GM19372 (cell line): ENCODE data around the gene KIF6.

ENCODE experiments used
- ATAC-seq: cut with Tn5 transposase; IDR thresholded peaks from one replicate; pipeline ENCODE4 v1.9.1; 2021; ENCODE audit warnings: mild to moderate bottlenecking, low read depth, moderate library complexity; ENCODE audit not compliant: unreplicated experiment

Gene KIF6

DNA sequence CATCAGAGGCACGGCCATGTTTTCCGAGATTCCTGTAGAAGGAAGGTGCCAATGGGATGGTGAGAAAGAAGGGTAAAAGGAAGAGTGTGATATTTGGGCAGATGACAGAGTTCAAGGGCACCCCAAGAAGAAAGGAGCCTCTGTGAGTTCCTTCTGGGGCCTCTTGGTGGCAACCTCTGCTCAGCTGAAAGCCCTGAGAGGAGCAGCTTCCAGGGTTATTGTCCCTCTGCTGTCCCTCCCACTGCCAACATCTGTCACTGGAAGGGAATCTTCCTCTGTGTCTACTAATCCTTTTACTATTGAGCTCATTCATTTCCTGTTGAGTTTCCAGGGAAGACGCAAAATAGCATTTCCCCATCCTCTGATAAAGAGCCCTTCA lies 362.7 kb downstream of the KIF6 start:
- ATAC-seq, result no peak

DNA sequence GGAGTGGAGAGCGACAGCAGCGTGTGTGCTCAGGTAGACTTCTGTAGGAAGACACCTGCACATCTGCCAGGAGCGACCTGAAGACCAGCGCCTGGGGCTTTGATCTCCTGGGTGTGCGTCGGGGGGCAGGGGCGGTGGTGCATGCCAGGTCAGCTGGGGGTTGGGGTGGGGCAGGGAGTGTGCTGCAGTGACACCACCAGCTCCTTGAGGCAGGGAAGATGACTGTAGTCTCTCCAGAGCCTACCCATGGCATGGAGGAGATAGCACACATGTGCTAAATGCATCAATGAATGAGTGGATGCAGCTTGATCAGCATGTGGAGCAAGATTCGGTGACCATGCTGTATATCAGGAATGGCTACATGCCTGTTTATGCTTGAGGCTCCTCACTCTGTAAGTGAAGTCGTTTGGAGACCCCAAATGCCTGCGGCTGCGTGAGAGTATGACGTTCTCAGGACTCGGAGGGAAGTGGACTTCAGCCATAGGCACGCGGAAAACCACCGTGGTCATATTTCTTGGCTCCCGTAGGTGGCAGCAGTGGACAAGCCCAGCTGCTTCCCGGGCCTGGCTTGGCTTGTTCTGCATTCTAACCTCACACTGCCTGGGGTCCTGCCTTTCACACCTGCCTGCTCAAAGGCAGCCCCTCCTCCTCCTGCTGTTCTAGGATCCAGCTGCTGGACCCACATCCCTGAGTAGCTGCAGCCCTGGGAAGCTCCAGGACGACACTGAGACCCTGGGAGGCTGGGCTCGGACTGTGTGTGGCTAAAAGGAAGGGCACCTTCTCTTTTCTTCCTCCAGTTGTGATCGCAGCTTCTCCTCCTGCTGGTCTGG lies 363.3 kb downstream of the KIF6 start:
- peak; percentile 71 for ATAC-seq

DNA sequence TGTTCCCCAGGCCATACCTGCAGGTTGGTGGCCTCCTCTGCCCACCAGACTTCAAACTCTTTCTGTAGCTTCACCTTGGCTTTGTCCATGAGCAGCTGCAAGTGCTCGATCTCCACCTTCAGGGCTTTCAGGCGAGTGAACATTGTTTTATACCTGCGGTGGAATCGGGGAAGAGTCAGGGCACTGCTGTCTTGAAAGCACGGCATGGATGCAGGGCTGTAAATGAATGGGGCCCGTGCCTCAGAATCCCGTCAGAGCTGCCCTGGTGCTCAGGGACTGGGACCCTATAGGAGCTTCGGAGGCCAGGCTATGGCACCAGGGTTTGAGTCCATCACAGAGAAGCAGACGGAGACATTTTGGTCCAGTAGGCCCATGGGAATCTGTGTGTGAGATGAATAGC lies 364.8 kb downstream of the KIF6 start:
- ATAC-seq, result no peak

DNA sequence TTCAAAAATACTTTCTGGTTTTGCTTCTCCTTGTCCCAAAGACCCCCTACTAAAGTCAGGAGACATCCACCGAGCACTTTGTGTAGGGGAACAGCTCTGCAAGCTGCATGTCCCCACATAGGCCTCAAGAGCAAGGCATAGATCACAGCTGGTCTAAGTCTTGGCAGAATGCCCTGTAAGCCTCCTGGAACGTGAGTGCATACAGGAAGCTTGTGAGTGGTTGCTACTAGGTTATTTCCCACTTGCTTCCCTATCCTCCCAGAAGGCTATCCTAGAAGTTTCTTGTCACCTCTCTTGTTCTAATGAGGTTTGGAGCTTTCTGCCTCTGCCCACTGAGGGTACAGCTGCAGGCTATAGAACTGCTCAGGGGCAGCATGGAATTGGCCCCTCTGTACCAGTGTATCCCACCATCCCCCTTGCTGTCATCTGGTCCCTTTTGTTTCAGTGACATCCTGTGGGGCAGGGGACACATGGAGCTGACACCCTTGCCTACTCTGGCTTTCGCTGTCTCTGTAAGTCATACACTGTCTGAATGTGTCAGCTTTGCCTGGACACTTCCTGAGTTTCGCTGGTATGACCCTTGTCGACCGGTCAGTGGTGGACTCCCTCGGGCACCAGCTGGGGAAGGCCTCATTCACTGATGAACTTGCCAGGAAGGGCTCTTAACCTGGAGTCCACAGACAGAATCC lies 367.1 kb downstream of the KIF6 start:
- no peak for ATAC-seq

DNA sequence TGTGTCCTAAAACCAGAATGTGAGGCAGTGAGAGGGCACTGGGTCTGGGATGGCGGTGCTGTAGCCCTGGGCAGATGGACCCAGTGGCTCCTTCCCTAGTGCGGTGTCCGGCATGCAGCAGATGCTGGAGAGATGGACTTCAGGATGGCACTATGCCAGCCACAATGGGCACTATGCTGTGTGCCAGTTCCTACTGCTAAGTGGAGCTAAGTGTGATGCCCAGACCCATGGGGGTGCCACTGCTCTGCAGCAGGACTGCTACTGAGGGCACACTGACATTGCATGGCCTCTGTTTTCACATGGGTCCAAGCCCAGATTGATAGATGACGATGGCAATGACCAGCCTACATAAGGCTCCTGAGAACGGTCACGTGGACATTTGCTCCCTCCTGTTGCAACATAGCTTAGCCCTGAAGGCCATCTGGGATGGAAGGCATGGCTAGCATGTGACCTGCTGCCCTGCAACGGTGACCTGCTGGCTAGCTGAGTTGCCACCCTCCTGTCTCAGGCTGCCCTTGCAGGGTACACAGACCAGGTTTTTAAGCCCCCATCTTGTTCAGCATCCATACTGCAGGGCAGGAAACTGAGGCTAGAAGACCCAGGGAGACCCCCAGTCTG lies 371.4 kb downstream of the KIF6 start:
- no peak for ATAC-seq

DNA sequence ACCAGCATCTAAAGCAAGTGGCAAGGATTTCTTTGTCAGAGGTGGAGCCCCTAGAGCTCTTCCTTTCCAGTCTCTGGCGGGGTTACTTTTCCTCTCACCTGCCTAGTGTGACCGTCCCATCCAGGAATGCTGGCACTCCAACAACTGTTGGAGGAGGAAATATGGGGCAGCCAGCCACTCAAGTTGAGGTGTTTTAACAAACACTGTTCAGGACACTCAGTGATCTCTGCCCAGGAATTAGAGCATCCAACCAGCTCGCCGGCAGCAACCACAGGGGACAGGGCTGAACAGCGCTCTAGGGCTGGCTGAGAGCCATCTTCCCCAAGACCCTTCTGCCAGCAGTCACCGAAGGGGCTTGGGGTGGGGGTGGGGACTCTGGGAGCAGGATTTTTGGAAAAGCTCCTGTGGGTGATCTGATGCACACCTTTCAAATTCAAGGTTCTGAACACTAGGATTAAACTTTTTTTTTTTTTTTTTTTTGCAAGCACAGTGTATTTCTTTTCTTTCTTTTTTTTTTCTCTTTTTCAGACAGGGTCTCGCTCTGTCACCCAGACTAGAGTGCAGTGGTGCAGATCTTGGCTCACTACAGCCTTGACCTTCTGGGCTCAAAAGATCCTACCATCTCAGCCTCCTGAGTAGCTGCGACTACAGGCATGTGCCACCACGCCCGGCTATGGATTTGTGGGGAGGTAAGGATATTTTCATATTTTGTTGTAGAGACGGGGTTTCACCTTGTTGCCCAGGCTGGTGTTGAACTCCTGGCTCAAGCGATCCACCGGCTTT lies 374.3 kb downstream of the KIF6 start:
- no peak for ATAC-seq

DNA sequence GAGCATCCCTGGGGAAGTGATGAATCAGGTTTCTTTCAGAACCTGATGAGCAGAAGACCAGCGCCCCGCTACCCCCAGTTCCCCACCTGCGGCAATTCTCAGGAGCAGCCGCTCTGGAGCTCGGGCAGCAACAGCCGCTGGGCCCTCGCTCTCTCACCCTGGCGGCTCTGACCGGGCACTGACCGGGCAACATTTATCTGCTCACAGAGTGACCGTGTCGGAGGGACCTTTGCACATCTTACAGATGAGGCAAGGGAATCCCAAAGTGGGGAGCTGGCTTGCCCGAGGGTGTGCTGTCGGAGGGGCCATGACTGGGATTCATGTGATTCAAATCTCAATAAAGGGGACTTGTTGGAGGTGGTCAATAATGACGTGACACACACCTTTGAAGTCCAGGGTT lies 376.5 kb downstream of the KIF6 start:
- ATAC-seq, result no peak

DNA sequence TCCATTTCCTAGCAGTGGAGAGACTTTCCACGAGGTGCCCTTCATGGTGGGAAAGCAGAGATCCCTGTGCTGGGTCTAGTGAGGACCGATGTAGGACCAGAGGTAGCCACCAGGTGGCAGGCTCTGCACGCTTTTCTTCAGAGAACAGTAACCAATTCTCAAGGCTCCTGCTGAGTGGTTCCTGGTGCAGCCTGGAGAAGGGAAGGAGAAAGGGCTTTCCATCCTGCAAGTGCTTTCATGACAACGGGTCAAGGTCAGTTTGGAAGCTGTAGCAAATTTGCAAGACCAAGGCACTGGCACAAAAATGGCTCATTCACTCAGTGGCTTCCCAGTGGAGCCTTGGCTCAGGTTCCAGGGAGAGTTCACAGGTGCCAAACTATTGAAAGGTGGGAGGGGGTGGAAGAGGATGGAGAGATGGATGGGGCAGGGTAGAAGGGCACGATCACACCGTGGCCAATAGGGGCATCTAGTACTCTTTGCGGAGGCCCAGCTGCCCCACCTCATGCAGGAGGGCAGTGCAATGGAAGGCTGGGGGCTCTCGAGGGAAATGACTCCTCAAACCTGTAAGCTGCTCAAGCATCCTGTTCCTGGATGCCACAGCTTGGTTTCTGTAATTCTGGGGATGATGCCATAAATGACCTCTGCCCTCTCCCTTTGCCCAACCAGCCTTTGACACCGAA lies 377.2 kb downstream of the KIF6 start:
- ATAC-seq, result no peak

DNA sequence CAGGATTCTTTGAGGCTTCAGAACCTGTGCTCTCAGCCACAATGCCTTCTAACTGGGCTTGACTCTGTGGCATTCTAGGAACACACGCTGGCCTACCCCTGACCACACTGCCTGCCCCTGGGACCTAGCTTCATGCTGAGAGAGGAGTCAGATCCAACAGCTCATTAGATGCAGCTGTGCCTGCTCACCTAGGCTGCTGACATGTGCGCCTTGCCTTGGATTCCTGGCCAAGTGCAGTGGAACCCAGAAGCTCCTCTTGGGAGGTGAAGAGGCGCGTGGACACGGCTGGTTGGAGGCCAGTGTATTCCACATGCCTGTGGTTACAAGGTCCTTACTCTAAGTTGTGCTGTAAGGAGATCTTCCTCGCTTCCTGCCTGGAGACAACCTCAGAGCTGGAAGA lies 378.0 kb downstream of the KIF6 start:
- ATAC-seq, result no peak

DNA sequence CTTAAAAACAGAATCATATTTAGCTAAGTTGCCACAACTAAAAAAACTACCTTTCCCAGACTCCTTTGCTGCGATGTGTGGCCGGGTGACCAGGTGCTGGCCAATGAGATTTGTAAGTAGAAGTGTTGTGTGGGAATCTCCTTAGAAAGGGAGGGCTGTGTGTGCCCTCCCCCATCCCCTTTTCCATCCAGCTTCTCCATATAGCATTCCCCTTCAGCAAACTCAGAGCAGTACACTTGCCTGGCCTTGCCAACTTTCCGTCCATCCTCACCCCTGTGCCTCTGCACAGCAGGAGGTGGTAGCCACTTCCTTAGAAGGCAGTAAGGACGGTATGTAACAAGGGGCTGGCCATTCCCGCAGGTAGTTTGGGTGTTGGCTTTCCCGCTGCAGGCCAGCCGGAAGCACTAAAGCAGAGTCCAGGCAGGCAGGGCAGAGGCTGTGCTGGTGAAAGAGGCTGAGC lies 380.4 kb downstream of the KIF6 start:
- no peak for ATAC-seq

DNA sequence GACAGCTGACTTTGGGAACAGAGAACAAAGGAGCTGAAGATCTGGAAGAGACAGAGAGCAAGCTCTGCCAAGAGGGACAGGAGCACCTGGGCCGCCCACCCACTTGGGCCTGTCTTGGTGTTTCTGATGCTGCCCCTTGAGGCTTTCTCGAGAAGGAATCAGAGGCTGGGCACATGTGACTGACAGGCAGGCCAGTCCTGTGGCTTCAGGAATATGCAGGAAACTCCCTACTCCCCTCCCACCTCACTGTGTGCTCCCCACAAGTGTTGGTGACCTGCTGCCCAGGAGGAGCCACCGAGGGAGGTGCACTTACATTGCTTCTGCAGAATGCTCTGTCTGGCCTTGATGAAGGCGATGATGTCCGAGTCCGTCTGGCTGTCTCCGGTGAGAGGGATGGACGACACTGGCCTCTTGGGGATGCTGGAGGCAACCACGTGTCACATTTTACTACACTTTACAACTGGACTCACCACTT lies 381.8 kb downstream of the KIF6 start:
- no peak for ATAC-seq

DNA sequence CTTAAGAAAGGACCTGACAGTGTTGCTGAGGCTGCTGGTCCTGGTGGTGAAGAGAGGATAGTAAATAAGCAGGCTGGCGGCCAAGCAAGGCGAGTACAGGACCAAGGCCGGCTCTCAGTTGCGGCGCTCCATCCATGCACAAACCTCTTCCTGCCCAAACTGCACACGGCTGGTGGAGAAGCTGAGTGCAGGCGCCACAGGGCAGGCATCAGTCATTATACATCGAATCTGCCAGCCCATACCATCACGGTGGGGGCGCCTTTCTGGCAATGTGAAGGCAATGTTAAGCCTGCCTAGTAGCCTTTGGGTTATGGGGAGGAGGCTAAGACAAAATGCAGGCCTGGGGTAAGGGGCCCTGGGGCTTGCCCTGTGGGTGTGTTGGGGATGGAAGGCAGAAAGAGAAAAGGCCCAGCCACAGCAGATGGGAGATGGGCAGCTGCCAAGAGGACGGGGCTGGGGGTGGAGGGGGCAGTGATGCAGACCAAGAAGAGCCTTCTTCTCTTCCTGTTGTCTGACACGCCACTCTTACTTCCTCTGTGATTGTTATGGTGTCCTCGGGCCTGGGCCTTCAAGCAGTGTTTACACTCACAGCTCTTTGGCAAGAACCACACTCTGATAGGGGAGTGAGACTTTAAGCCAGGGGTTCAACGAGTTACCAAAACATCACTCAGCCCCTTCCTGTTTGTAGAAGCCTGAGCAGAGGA lies 382.4 kb downstream of the KIF6 start:
- no peak for ATAC-seq

DNA sequence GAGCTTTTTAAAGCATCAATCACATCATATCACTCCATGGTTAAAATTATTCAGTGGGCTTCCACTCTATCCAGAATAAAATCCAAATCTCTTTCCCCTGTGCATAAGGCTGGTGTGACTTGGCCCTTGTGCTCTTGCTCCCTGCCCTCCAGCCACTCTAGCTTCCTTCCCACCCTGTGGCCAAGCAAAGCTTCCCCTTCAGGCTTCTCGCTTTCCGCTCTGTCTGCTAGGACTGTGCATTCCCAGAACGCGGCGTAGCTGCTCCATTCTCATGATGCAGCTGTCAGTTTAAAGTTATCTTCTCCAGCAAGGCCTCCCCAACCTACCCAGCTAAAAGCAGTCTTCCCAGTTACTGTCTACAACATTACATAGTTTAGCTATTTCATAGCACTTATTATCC lies 383.3 kb downstream of the KIF6 start:
- no peak for ATAC-seq

DNA sequence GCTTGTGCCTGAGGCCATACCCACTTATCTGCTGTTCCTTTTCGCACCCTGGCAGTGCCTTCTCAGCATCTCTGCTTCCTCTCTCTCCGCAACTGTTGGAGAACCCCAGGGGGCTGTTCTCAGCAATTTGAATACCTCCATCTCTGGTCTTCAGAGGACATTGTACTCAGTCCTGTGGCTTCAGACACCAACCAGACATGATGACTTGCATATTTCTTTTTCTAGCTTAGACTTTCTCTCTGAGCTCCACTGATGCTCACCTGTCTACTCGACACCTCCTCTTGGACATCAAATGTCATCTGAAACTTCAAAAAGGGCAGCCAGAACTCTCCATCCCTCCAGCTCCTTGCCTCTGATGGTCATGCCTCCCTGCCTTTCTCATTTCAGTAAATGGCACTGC lies 383.9 kb downstream of the KIF6 start:
- ATAC-seq, result no peak

DNA sequence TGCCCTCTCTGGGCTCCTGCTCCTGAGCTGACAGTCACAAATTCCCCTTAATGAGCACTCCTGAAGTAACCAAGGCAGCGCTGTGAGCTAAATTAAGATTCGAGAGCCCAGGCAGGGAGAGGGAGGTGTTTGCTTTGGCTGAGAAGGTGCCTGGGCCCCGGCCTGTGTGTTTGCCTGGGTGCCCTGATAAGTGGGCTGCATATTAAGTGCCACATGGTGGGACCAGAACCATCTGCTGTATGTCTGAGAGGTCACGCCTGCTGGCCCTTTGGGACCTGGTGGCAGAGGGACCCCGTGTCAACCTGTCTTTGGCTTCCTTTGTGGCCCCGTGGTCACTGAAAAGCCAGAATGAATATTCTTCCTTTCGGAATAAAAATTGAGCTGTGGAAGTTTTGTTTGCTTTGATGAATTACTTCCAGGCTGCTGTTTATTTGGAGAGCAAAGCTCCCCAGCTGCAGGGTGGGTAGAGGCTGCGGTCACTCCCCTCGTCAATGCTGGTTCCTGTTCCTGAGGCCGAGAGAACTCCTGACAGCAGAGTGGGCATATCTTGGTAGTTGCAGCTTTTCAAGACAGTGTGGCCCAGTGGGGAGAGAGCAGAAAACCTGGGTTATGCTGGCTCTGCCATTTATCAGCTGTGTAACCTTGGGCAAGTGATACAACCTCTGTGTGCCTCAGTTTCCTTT lies 385.2 kb downstream of the KIF6 start:
- ATAC-seq, result no peak

DNA sequence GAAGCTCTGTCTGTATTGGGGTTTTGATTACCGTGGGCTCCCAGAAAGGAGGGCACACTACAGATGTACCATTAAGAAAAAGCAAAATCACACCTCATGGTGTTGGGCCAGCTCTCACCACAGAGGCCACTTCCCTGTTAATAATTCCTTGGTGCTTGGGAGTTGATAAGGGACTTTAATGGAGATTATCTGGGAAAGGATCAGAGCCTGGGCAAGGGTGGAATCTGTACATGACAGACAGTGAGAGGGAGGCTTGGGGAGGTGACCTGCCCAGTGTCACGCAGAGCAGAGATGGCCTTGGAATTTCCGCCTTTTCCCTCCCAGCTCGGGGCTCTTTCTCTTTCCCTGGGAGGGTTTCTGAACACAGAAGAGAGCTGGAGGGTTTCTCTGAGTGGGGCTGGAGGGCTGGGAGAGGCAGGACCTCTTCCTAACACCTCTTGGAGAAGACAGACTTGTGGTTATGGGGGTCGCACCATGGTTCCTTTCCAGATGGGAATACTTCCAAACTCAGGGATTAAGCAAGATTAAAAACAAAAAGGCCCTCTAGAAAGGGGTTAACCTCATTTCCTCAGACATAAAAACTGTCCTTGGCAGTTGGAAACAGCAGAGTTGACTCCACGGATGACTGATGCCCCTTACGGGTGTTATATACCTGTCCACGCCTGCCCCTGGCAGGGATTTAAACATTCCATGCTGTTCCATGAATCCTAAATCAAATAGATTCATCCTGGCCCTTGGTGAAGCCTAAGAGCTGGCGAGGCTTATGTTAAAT lies 385.9 kb downstream of the KIF6 start:
- ATAC-seq, result no peak

DNA sequence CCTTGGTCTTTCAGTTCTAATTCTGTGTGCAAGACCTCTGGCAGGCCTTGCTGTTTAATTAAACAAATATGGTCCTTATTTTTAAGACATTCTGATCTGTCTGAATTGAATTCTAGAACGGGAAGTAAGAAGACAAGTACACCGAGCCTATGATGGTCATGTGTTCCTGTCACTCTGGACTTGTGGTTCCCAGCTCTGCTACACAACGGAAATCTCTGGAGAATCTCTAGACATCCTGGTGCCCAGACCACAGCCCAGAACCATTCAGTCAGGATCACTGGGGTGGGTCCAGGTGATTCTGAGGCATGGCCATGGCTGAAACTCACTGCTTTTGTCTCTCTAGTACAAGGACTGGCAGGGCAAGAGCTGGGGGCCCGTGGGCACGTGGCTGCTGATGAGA lies 386.8 kb downstream of the KIF6 start:
- no peak for ATAC-seq

DNA sequence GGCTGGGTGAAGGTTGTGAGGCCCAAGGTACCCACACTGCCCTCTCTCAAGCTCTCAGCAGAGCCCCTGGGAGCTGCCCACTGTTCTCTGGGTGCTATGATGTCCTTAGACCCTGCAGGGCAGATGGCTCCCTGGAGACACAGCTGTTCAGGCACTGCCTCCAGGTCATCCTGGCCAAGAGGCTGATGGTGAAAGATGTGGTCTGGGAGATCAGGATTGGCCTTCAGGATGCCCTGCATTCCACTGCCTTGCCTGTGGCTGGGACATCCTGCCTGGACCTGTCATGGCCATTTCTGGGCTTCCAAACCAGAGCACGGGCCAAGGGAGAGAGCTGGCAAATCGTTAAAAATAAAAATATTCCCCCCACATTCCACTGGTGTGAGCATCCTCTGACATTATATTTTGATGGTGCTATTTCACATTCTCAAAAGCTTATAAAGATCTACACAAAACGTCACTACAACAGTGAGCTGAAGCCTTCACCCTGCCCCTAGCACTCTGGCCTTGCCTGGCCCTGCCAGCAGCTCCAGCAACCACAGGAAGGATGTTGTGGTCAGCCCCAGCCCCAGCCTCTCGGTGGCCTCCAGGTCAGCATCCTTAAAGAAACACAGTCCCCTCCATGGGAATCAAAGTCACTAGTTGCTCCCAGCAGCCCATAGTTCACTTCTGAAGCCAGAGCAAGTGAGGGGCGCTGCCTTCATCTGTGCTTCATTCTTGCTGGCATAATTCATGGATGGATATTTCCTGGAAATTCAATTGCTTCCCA lies 389.2 kb downstream of the KIF6 start:
- ATAC-seq, result no peak
